GM13977 (cell line): Measurements from ENCODE around the gene COL4A1.
A peak's percentile ranks its signal among the peaks of the same experiment; 100 is the strongest.
"Not testable (repeated sequence)": the region's sequence is repeated elsewhere in the genome, so short reads cannot be mapped to it uniquely, and the experiment has no call there.

Source experiments
- DNase-seq: peaks from one replicate; pipeline ENCODE4 v3.0.0; 2012; ENCODE audit warnings: low spot score
- in situ Hi-C: fragments of 300-500 bp; cut with MboI; formaldehyde crosslinking; loops from one replicate; pipeline ENCODE4 v1.12.0; 2022; ENCODE audit warnings: low sequenced_read_pairs, low pct_unique_long_range_greater_than_20kb, mixed read lengths, inconsistent platforms; ENCODE audit not compliant: unreplicated experiment
- TF ChIP-seq, protein P1 (sequence below): IDR thresholded peaks from 2 replicates; pipeline ENCODE4 v1.5.1; 2012; ENCODE audit warnings: mild to moderate bottlenecking, control low read depth; ENCODE audit not compliant: insufficient read depth; ENCODE audit errors: extremely low read depth, missing control alignments

COL4A1 gene

DNA sequence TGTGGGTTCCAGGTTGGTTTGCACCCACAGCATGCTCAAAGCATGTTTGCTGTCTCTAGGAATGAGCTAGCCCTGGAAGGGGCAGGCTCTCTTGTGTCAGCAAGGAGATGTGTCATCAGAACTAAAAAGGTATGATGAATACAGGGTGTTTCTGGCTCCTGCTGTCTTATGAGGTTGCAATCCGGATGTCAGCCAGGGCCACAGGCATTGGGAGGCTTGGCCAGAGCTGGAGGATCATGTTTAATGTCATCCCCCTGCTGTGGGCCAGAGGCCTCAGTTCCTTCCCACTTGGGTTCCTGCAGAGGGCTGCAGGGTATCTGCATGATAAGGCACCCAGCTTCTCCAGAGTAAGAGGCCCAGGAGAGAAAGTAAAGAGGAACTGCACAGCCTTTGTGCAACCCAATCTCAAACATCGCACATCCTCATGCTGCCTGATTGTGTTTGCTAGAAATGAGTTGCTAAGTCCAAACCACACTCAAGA is 193.6 kb downstream of the COL4A1 start:
- TF ChIP-seq, protein P1, sequence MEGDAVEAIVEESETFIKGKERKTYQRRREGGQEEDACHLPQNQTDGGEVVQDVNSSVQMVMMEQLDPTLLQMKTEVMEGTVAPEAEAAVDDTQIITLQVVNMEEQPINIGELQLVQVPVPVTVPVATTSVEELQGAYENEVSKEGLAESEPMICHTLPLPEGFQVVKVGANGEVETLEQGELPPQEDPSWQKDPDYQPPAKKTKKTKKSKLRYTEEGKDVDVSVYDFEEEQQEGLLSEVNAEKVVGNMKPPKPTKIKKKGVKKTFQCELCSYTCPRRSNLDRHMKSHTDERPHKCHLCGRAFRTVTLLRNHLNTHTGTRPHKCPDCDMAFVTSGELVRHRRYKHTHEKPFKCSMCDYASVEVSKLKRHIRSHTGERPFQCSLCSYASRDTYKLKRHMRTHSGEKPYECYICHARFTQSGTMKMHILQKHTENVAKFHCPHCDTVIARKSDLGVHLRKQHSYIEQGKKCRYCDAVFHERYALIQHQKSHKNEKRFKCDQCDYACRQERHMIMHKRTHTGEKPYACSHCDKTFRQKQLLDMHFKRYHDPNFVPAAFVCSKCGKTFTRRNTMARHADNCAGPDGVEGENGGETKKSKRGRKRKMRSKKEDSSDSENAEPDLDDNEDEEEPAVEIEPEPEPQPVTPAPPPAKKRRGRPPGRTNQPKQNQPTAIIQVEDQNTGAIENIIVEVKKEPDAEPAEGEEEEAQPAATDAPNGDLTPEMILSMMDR: no peak
- no peak for DNase-seq
- in situ Hi-C loops: loop anchor here (25.0 kb wide), 1 partner anchor 1151 kb away; no protein-coding TSS in a partner anchor

DNA sequence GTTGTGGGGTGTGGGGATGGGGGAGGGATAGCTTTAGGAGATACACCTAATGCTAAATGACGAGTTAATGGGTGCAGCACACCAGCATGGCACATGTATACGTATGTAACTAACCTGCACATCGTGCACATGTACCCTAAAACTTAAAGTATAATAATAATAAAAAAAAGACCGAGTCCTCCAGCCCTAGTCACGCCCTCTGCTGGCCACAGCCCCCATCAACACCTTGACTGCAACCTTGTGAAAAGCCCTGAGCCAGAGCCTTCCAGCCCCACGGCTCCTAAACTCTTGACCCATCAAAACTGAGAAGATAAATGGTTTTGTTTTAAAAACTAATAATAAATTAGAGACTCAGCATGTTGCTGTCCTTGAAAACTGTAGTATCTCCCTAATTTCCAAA is 194.6 kb downstream of the COL4A1 start:
- TF ChIP-seq, protein P1: peak; percentile 31
- in situ Hi-C loops: loop anchor here (25.0 kb wide), 1 partner anchor 1150 kb away; no protein-coding TSS in a partner anchor
- not testable (repeated sequence) for DNase-seq

DNA sequence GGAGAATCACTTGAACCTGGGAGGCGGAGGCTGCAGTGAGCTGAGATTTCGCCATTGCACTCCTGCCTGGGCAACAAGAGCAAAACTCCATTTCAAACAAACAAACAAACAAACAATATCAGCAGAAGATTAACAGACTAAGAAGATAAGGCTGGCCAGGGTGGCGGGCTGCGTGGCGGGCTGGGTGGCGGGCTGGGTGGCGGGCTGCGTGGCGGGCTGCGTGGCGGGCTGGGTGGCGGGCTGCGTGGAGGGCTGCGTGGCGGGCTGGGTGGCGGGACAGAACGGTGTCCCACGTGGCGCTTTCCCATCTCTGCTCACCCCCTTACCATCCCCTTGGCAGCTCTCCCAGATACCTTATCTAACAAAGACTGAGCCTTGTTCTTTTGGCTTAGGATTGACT is 196.2 kb downstream of the COL4A1 start:
- DNase-seq: no peak
- TF ChIP-seq, protein P1: no peak
- in situ Hi-C loops: loop anchor here (25.0 kb wide), 1 partner anchor 1148 kb away; no protein-coding TSS in a partner anchor

DNA sequence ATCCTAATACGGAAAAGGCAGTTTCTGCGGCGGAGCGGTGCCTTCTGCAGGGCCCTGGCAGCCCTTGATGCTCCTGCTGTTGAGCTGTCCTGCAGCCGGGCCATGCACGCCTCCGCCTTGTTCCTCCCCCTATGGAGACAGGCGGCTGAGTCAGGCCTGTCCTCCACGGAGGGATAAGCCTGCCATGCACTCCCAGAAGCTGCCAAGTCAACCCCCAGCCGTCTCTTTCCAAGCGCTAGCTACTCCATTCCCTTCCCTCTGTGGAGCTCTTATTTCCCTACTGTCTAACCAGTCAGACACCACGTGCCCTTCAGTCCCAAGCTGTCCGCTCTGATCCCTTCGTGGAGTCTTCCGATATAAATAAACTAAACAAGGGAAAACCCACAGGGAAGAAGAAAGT is 197.0 kb downstream of the COL4A1 start:
- no peak for DNase-seq
- TF ChIP-seq, protein P1: no peak
- in situ Hi-C loops: loop anchor here (25.0 kb wide), 1 partner anchor 1148 kb away; no protein-coding TSS in a partner anchor

DNA sequence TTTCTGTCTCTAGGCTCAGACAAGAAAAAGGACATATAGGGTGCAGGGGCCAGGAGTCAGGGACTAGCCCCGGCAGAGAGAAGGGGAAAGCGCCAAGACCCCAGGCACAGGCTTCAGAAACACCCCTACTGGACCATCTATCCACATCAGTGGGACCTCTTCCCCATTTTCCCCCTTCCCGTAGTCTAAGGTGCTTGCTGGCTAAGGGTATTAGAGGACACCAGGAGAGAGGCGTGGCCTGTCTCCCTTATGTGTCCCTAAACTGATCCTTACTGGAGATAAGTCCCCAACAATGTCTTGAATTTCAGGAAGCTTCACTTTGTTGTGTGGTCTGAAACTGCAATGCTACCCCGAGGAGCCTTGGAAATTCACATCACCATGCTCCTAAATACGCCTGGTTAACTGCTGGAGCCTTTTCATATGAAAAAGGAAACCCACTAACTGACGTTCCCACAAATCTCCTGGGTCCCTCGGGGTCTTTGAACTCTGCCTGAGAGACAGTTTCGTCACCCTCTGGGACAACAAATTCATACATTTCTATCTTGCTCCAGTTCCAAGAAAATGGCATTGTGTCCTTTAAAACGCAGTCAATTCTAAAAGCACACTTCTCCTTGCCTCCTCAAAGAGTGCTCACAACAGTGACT is 197.7 kb downstream of the COL4A1 start:
- in situ Hi-C loops: loop anchor here (25.0 kb wide), 1 partner anchor 1147 kb away; no protein-coding TSS in a partner anchor
- DNase-seq: no peak
- TF ChIP-seq, protein P1: no peak

DNA sequence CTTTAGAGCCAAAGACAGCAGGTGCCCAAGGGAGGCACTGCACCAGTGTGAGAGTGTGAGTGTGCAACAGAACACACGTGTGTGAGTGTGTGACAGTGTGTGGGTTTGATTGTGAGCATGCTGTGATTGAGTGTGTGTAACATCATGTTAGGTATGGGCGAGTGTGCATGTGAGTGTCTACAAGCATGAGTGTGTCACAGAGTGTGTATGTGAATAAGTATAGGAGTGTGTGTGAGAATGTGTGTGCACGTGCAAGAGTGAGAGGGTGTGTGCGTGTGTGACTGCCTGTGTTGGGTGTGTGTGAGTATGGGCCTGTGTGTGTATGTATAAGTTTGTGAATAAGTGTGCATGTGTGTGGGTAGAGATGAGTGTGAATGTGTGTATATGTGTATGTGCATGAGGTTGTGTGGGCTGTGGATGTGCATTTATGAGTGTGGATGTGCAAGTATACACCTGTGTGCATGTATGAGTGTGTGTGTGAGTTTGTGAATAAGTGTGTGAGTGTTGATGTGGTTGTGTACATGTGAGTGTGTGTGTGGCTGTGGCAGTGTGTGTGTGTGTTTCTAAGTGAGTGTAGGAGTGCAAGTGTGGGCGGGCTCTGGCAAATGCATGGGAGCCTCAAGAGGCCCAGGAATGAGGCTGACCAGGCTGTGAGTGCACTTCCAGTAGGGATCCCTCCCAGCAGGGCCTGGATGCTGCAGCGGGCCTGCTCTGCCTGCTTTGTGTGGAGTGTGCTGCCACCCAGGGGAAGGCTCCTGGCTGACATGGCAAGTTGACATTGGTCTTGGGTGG is 198.4 kb downstream of the COL4A1 start:
- TF ChIP-seq, protein P1: peak; percentile 30
- in situ Hi-C loops: loop anchor here (25.0 kb wide), 1 partner anchor 1146 kb away; no protein-coding TSS in a partner anchor
- no peak for DNase-seq
